Measurements from ENCODE around the gene LEF1. TPM values are rescaled to one million over a fixed set of nuclear protein-coding genes. Genes with fewer than 3 reads are reported as not detected.

LEF1 gene
- total and polyA plus RNA-seq, 4 donors: 0.15 to 19.1 (median 3.1) TPM

- H3K9me3 ChIP-seq (ENCODE audit: control insufficient read depth, low read length): no peaks in the 10 kb centered on the region
- H3K4me1 ChIP-seq (ENCODE audit: control insufficient read depth in 1 of 2, insufficient read depth in 2 of 2, low read length in 2 of 2): peaks cover 0 to 3% of the 10 kb centered on the region in 2 donors
- DNase-seq (no peak), ATAC-seq (ENCODE audit: low FRiP score) (no peak)
- intact Hi-C loops (cut with DNase I): no loop called here
- no peaks in the 10 kb centered on the region for H3K27me3 ChIP-seq (ENCODE audit: control insufficient read depth in 1 of 2, insufficient read depth in 2 of 2, low read length in 1 of 2)
- H3K4me3 ChIP-seq (ENCODE audit: low read length in 2 of 2): no peak overlapping the region
- H3K36me3 ChIP-seq (ENCODE audit: control insufficient read depth in 1 of 2, insufficient read depth in 2 of 2, low read length in 1 of 2): no peaks in the 10 kb centered on the region
- 92 to 95% methylated on average over 5 of the region's 5 CpGs for WGBS, 2 donors
- no peak overlapping the region for H3K27ac ChIP-seq (ENCODE audit: low read depth in 1 of 2, low read length in 2 of 2)
Observed at GRCh38 chr4:108049406-108049805, 119.3 kb downstream of the LEF1 start.

GRCh38 chr4:108048997-108049396 is 119.7 kb downstream of the LEF1 start:
- Histone ChIP-seq H3K27me3 (ENCODE audit: control insufficient read depth in 1 of 2, insufficient read depth in 2 of 2, low read length in 1 of 2) (no peaks in the 10 kb centered on the region), H3K27ac (ENCODE audit: low read depth in 1 of 2, low read length in 2 of 2) (no peak overlapping the region), H3K9me3 (ENCODE audit: control insufficient read depth, low read length) (no peaks in the 10 kb centered on the region), H3K36me3 (ENCODE audit: control insufficient read depth in 1 of 2, insufficient read depth in 2 of 2, low read length in 1 of 2) (no peaks in the 10 kb centered on the region), H3K4me3 (ENCODE audit: low read length in 2 of 2) (no peak overlapping the region), H3K4me1 (ENCODE audit: control insufficient read depth in 1 of 2, insufficient read depth in 2 of 2, low read length in 2 of 2) (peaks cover 0 to 3% of the 10 kb centered on the region in 2 donors)
- ATAC-seq (ENCODE audit: low FRiP score) (no peak), DNase-seq (no peak)
- WGBS, 2 donors: 94 to 95% methylated on average over 7 of the region's 7 CpGs
- intact Hi-C loops (cut with DNase I): no loop called here

- Histone ChIP-seq H3K27ac (ENCODE audit: low read depth in 1 of 2, low read length in 2 of 2) (no peak overlapping the region), H3K4me3 (ENCODE audit: low read length in 2 of 2) (no peak overlapping the region), H3K27me3 (ENCODE audit: control insufficient read depth in 1 of 2, insufficient read depth in 2 of 2, low read length in 1 of 2) (no peaks in the 10 kb centered on the region), H3K4me1 (ENCODE audit: control insufficient read depth in 1 of 2, insufficient read depth in 2 of 2, low read length in 2 of 2) (peaks cover 0 to 3% of the 10 kb centered on the region in 2 donors), H3K36me3 (ENCODE audit: control insufficient read depth in 1 of 2, insufficient read depth in 2 of 2, low read length in 1 of 2) (peaks cover 0 to 2% of the 10 kb centered on the region in 2 donors), H3K9me3 (ENCODE audit: control insufficient read depth, low read length) (peaks cover 2% of the 10 kb centered on the region)
- no peak for ATAC-seq (ENCODE audit: low FRiP score)
- 79 to 90% methylated on average over 6 of the region's 6 CpGs for WGBS, 2 donors
- DNase-seq: no peak
- intact Hi-C loops (cut with DNase I): no loop called here
Observed at GRCh38 chr4:108048157-108048556, 120.6 kb downstream of the LEF1 start.

- DNase-seq: no peak
- no peak overlapping the region for H3K4me3 ChIP-seq (ENCODE audit: low read length in 2 of 2)
- intact Hi-C loops (cut with DNase I): no loop called here
- no peak overlapping the region for H3K27ac ChIP-seq (ENCODE audit: low read depth in 1 of 2, low read length in 2 of 2)
- peaks cover 2% of the 10 kb centered on the region for H3K9me3 ChIP-seq (ENCODE audit: control insufficient read depth, low read length)
- H3K27me3 ChIP-seq (ENCODE audit: control insufficient read depth in 1 of 2, insufficient read depth in 2 of 2, low read length in 1 of 2): no peaks in the 10 kb centered on the region
- H3K36me3 ChIP-seq (ENCODE audit: control insufficient read depth in 1 of 2, insufficient read depth in 2 of 2, low read length in 1 of 2): peaks cover 0 to 2% of the 10 kb centered on the region in 2 donors
- 57 to 61% methylated on average over 2 of the region's 2 CpGs for WGBS, 2 donors
- ATAC-seq (ENCODE audit: low FRiP score): no peak
- peaks cover 0 to 3% of the 10 kb centered on the region in 2 donors for H3K4me1 ChIP-seq (ENCODE audit: control insufficient read depth in 1 of 2, insufficient read depth in 2 of 2, low read length in 2 of 2)
Observed at GRCh38 chr4:108047199-108047598, 121.5 kb downstream of the LEF1 start.

GRCh38 chr4:108045687-108046024 is 123.1 kb downstream of the LEF1 start:
- Histone ChIP-seq H3K36me3 (ENCODE audit: control insufficient read depth in 1 of 2, insufficient read depth in 2 of 2, low read length in 1 of 2) (peaks cover 0 to 2% of the 10 kb centered on the region in 2 donors), H3K27ac (ENCODE audit: low read depth in 1 of 2, low read length in 2 of 2) (no peak overlapping the region), H3K4me3 (ENCODE audit: low read length in 2 of 2) (no peak overlapping the region), H3K27me3 (ENCODE audit: control insufficient read depth in 1 of 2, insufficient read depth in 2 of 2, low read length in 1 of 2) (no peaks in the 10 kb centered on the region), H3K9me3 (ENCODE audit: control insufficient read depth, low read length) (peaks cover 2% of the 10 kb centered on the region), H3K4me1 (ENCODE audit: control insufficient read depth in 1 of 2, insufficient read depth in 2 of 2, low read length in 2 of 2) (peaks cover 0 to 3% of the 10 kb centered on the region in 2 donors)
- peak; percentile 60 to 75 for DNase-seq
- ATAC-seq (ENCODE audit: low FRiP score): no peak
- WGBS, 2 donors: 3 to 7% methylated on average over 3 of the region's 3 CpGs
- intact Hi-C loops (cut with DNase I): no loop called here

GRCh38 chr4:108044951-108045686 is 123.6 kb downstream of the LEF1 start:
- peaks cover 2% of the 10 kb centered on the region for H3K9me3 ChIP-seq (ENCODE audit: control insufficient read depth, low read length)
- H3K27me3 ChIP-seq (ENCODE audit: control insufficient read depth in 1 of 2, insufficient read depth in 2 of 2, low read length in 1 of 2): no peaks in the 10 kb centered on the region
- DNase-seq: no peak
- H3K27ac ChIP-seq (ENCODE audit: low read depth in 1 of 2, low read length in 2 of 2): no peak overlapping the region
- H3K4me1 ChIP-seq (ENCODE audit: control insufficient read depth in 1 of 2, insufficient read depth in 2 of 2, low read length in 2 of 2): peaks cover 0 to 3% of the 10 kb centered on the region in 2 donors
- ATAC-seq (ENCODE audit: low FRiP score): no peak
- H3K4me3 ChIP-seq (ENCODE audit: low read length in 2 of 2): no peak overlapping the region
- intact Hi-C loops (cut with DNase I): no loop called here
- peaks cover 0 to 2% of the 10 kb centered on the region in 2 donors for H3K36me3 ChIP-seq (ENCODE audit: control insufficient read depth in 1 of 2, insufficient read depth in 2 of 2, low read length in 1 of 2)
- 30 to 39% methylated on average over 9 of the region's 9 CpGs for WGBS, 2 donors

- WGBS, 2 donors: 87 to 88% methylated on average over 5 of the region's 5 CpGs
- Histone ChIP-seq H3K4me1 (ENCODE audit: control insufficient read depth in 1 of 2, insufficient read depth in 2 of 2, low read length in 2 of 2) (peaks cover 0 to 3% of the 10 kb centered on the region in 2 donors), H3K9me3 (ENCODE audit: control insufficient read depth, low read length) (peaks cover 2% of the 10 kb centered on the region), H3K36me3 (ENCODE audit: control insufficient read depth in 1 of 2, insufficient read depth in 2 of 2, low read length in 1 of 2) (peaks cover 0 to 2% of the 10 kb centered on the region in 2 donors), H3K27me3 (ENCODE audit: control insufficient read depth in 1 of 2, insufficient read depth in 2 of 2, low read length in 1 of 2) (no peaks in the 10 kb centered on the region), H3K27ac (ENCODE audit: low read depth in 1 of 2, low read length in 2 of 2) (no peak overlapping the region), H3K4me3 (ENCODE audit: low read length in 2 of 2) (no peak overlapping the region)
- ATAC-seq (ENCODE audit: low FRiP score): no peak
- intact Hi-C loops (cut with DNase I): no loop called here
- no peak for DNase-seq
Observed at GRCh38 chr4:108043526-108043925, 125.2 kb downstream of the LEF1 start.

GRCh38 chr4:108042927-108043326 is 125.8 kb downstream of the LEF1 start:
- Histone ChIP-seq H3K27ac (ENCODE audit: low read depth in 1 of 2, low read length in 2 of 2) (no peak overlapping the region), H3K27me3 (ENCODE audit: control insufficient read depth in 1 of 2, insufficient read depth in 2 of 2, low read length in 1 of 2) (no peaks in the 10 kb centered on the region), H3K4me3 (ENCODE audit: low read length in 2 of 2) (no peak overlapping the region), H3K9me3 (ENCODE audit: control insufficient read depth, low read length) (peaks cover 2% of the 10 kb centered on the region), H3K36me3 (ENCODE audit: control insufficient read depth in 1 of 2, insufficient read depth in 2 of 2, low read length in 1 of 2) (peaks cover 0 to 2% of the 10 kb centered on the region in 2 donors), H3K4me1 (ENCODE audit: control insufficient read depth in 1 of 2, insufficient read depth in 2 of 2, low read length in 2 of 2) (peaks cover 0 to 3% of the 10 kb centered on the region in 2 donors)
- intact Hi-C loops (cut with DNase I): no loop called here
- WGBS, 2 donors: 89% methylated on average over 3 of the region's 3 CpGs
- DNase-seq (no peak), ATAC-seq (ENCODE audit: low FRiP score) (no peak)

GRCh38 chr4:108037884-108038283 is 130.8 kb downstream of the LEF1 start:
- ATAC-seq (ENCODE audit: low FRiP score) (no peak), DNase-seq (no peak)
- Histone ChIP-seq H3K9me3 (ENCODE audit: control insufficient read depth, low read length) (no peaks in the 10 kb centered on the region), H3K36me3 (ENCODE audit: control insufficient read depth in 1 of 2, insufficient read depth in 2 of 2, low read length in 1 of 2) (peaks cover 5 to 6% of the 10 kb centered on the region in 2 donors), H3K27ac (ENCODE audit: low read depth in 1 of 2, low read length in 2 of 2) (no peak overlapping the region), H3K27me3 (ENCODE audit: control insufficient read depth in 1 of 2, insufficient read depth in 2 of 2, low read length in 1 of 2) (no peaks in the 10 kb centered on the region), H3K4me3 (ENCODE audit: low read length in 2 of 2) (no peak overlapping the region), H3K4me1 (ENCODE audit: control insufficient read depth in 1 of 2, insufficient read depth in 2 of 2, low read length in 2 of 2) (no peaks in the 10 kb centered on the region)
- intact Hi-C loops (cut with DNase I): no loop called here
- 87 to 91% methylated on average over 2 of the region's 2 CpGs for WGBS, 2 donors
